ENCODE measurements around the gene INTS7. TPM values are rescaled to one million over a fixed set of nuclear protein-coding genes. Genes with fewer than 3 reads are reported as not detected.

The INTS7 gene
- total RNA-seq, 1 donor from 2014 or later: 19.1 TPM

GRCh38 chr1:211903490-211904245, 131.7 kb downstream of the INTS7 start:
- intact Hi-C loops (cut with micrococcal nuclease): no loop called here
- DNase-seq (no peak), ATAC-seq (ENCODE audit: low read depth) (no peak)
- H3K27ac Mint-ChIP-seq: no peak overlapping the region
- no peaks in the 10 kb centered on the region for H3K9me3 Mint-ChIP-seq
- no peaks in the 10 kb centered on the region for H3K27me3 Mint-ChIP-seq
- no peak overlapping the region for H3K4me3 Mint-ChIP-seq
- ChIA-PET POLR2A (no interaction called here), CTCF (no interaction called here)
- no peak for TF ChIP-seq CTCF (IDR thresholded peaks at IDR 0.05)
- no peaks in the 10 kb centered on the region for H3K4me1 Mint-ChIP-seq
- H3K36me3 Mint-ChIP-seq (ENCODE audit: low read depth): no peaks in the 10 kb centered on the region

- ChIA-PET POLR2A (no interaction called here), CTCF (no interaction called here)
- no peak for TF ChIP-seq CTCF (IDR thresholded peaks at IDR 0.05)
These were observed 132.6 kb downstream of the INTS7 start for GRCh38 chr1:211902624-211903291.

GRCh38 chr1:211901945-211902344, 133.4 kb downstream of the INTS7 start:
- no peak for TF ChIP-seq CTCF (IDR thresholded peaks at IDR 0.05)
- Mint-ChIP-seq H3K27ac (no peak overlapping the region), H3K4me3 (no peak overlapping the region), H3K27me3 (no peaks in the 10 kb centered on the region), H3K9me3 (no peaks in the 10 kb centered on the region), H3K36me3 (ENCODE audit: low read depth) (no peaks in the 10 kb centered on the region), H3K4me1 (no peaks in the 10 kb centered on the region)
- ATAC-seq (ENCODE audit: low read depth): no peak
- DNase-seq: no peak
- POLR2A ChIA-PET: no interaction called here
- CTCF ChIA-PET: interaction anchor here (0.6 kb wide), 1 partner anchor 1517 kb away, joined by 3 read pairs; no protein-coding TSS in a partner anchor
- intact Hi-C loops (cut with micrococcal nuclease): no loop called here

More at GRCh38 chr1:211902624-211903291, 132.6 kb downstream of the INTS7 start:
- no peaks in the 10 kb centered on the region for H3K9me3 Mint-ChIP-seq
- H3K4me3 Mint-ChIP-seq: no peak overlapping the region
- no peaks in the 10 kb centered on the region for H3K27me3 Mint-ChIP-seq
- ATAC-seq (ENCODE audit: low read depth) (no peak), DNase-seq (no peak)
- H3K4me1 Mint-ChIP-seq: no peaks in the 10 kb centered on the region
- intact Hi-C loops (cut with micrococcal nuclease): no loop called here
- no peak overlapping the region for H3K27ac Mint-ChIP-seq
- no peaks in the 10 kb centered on the region for H3K36me3 Mint-ChIP-seq (ENCODE audit: low read depth)

- Mint-ChIP-seq H3K4me1 (no peaks in the 10 kb centered on the region), H3K27me3 (no peaks in the 10 kb centered on the region), H3K4me3 (no peak overlapping the region), H3K36me3 (ENCODE audit: low read depth) (no peaks in the 10 kb centered on the region), H3K27ac (no peak overlapping the region), H3K9me3 (no peaks in the 10 kb centered on the region)
- intact Hi-C loops (cut with micrococcal nuclease): no loop called here
- TF ChIP-seq CTCF (IDR thresholded peaks at IDR 0.05): no peak
- CTCF ChIA-PET: no interaction called here
- no peak for ATAC-seq (ENCODE audit: low read depth)
- POLR2A ChIA-PET: no interaction called here
- no peak for DNase-seq
These were observed 134.9 kb downstream of the INTS7 start for GRCh38 chr1:211900441-211900840.

GRCh38 chr1:211896958-211897357, 138.4 kb downstream of the INTS7 start:
- ATAC-seq (ENCODE audit: low read depth) (no peak), DNase-seq (no peak)
- TF ChIP-seq CTCF (IDR thresholded peaks at IDR 0.05): no peak
- ChIA-PET POLR2A (no interaction called here), CTCF (no interaction called here)
- Mint-ChIP-seq H3K27me3 (no peaks in the 10 kb centered on the region), H3K36me3 (ENCODE audit: low read depth) (no peaks in the 10 kb centered on the region), H3K27ac (no peak overlapping the region), H3K4me3 (no peak overlapping the region), H3K9me3 (no peaks in the 10 kb centered on the region), H3K4me1 (no peaks in the 10 kb centered on the region)
- intact Hi-C loops (cut with micrococcal nuclease): no loop called here

Measured in activated B cell treated with CpG ODN at 0.5 μM for 24 hours (primary cell).